Fibroblast of skin of abdomen (primary cell): ENCODE measurements around the gene FKBP5. TPM values are rescaled to one million over a fixed set of nuclear protein-coding genes. Genes with fewer than 3 reads are reported as not detected.
"Not testable (repeated sequence)": the region's sequence is repeated elsewhere in the genome, so short reads cannot be mapped to it uniquely, and the experiment has no call there.

Experiments
- DNase-seq: peaks from one replicate; pipeline ENCODE4 v3.0.0-alpha.2; 2013
- polyA plus RNA-seq, 2 experiments: library from polyadenylated mRNA; unstranded; fragments of 120-200 nt; gene quantifications; one replicate each; pipeline ENCODE4 v1.2.1, GENCODE V29; 2013; ENCODE audit not compliant: insufficient read length in 2 of 2

FKBP5 gene
- 18.5 TPM for polyA plus RNA-seq (2013, experiment 1 of 2; ENCODE audit: insufficient read length)
- polyA plus RNA-seq (2013, experiment 2 of 2; ENCODE audit: insufficient read length) = 16.9 TPM

- DNase-seq = peak; percentile 88
Observed at GRCh38 chr6:35688605-35689322, at the start of gene FKBP5. Gene FKBP5 (minus strand): TSS chr6:35688915. CDS start chr6:35642824, 46,091 bp downstream.

DNA sequence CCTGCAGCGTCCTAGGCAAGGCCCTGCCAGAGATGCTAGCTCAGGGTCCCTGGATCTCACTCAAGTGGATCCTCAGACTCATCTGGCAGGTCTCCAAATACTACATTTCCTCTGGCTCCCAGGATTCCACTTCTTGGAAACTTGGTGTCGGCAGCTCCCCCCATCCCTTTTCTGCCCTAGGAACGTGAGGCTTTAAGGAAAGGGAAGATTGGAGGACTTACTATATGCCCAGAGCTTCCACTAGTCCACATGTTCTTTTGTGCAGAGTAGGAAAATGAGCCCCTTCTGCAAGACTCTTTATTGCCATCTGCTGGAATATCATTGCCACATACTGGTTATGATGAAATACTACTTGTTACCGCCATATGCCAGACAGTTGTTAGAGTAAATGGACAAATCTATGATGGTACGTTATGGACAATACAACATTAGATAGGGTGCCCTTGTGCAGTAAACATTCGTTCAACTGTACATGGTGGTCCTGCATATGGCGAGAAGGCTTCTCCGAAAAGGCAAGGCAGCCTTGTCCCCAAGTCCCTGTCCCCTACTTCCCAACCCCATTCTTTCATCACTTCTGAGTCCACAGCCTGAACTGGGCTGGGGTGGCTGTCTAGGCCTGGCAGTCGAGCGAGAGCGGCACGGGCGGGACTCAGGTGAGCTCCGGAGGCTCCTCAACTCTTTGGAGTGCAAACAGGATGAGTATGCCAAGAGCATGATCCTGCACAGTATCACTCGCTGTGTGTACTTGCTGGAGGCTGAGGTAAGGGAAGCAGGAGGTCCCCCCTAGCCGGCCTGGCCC, 48.9 kb upstream of the FKBP5 start:
- peak; percentile 81 for DNase-seq

DNA sequence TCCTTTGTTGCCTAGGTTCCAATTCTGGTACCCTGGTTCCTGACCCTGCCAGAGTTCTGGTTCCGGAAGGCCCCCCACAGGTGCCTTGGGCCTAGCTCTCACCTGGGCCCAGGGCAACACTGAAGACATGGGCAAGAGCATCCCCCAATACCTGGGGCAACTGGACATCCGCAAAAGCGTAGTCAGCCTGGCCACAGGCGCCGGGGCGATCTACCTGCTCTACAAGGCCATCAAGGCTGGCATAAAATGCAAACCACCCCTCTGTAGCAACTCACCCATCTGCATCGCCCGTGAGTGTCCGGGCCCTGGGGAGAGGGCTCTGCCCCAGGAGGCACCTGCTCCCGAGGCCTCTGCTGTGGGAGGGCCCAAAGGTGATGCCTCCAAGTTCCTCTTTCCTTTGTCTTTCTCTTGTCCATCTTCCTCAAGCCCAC, 48.3 kb upstream of the FKBP5 start, which contains the start of gene ARMC12:
TSS of gene ARMC12 (plus strand) at position 51 of the 431 bp plus-strand sequence. CDS start at position 128, 77 bp downstream.
- no peak for DNase-seq

DNA sequence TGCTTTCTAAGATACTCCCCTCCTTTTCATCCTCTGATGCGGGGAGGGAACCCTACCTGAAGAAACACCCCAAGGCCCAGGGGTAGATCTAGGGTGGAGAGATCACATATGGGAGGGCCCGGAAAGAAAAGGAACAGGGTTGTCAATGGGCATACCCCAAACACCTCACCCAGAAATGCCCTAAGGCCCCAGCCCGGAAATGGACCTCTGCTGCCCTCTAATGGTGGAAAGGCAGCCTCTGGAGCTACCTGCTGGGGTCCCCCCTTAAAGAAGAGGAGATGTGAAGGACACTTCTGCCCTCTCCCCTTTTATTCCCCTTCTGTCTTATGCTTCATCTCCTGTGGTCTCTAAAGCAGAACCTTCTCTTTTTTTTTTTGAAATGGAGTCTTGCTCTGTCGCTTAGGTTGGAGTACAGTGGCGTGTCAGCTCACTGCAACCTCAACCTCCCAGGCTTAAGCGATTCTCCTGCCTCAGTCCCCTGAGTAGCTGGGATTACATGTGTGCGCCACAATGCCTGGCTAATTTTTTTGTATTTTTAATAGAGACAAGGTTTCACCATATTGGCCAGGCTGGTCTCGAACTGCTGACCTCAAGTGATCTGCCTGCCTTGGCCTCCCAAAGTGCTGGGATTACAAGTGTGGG, 47.7 kb upstream of the FKBP5 start:
- peak; percentile 55 for DNase-seq

- DNase-seq = no peak
Observed at GRCh38 chr6:35735452-35735851, 46.7 kb upstream of the FKBP5 start.

DNA sequence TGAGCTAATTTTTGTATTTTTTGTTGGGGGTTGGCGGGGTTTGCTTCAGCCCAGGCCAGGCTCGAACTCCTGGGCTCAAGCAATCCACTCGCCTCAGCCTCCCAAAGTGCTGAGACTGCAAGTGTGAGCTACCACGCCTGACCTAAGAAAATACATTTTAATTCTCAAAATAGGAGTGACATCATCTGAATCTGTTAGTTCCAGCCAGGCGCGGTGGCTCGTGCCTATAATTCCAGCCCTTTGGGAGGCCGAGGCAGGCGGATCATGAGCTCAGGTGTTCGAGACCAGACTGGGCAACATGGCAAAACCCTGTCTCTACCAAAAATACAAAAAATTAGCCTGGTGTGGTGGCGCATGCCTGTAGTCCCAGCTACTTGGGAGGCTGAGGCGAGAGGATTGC, 45.6 kb upstream of the FKBP5 start:
- not testable (repeated sequence) for DNase-seq

DNA sequence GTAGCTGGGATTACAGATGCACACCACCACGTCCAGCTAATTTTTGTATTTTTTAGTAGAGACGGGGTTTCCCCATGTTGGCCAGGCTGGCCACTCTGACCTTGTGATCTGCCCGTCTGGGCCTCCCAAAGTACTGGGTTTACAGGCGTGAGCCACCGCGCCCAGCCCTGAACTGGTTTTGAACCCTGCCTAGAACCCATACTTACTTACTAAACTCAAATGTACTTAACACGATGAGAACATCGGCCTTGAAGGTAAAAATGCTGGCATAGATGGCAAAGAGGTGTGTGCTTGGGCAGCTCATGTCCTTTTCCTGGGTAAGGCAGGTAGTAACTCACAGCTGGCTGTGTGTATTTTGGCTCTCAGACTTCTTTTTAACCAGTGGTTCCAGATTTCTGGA, 44.9 kb upstream of the FKBP5 start:
- no peak for DNase-seq

DNA sequence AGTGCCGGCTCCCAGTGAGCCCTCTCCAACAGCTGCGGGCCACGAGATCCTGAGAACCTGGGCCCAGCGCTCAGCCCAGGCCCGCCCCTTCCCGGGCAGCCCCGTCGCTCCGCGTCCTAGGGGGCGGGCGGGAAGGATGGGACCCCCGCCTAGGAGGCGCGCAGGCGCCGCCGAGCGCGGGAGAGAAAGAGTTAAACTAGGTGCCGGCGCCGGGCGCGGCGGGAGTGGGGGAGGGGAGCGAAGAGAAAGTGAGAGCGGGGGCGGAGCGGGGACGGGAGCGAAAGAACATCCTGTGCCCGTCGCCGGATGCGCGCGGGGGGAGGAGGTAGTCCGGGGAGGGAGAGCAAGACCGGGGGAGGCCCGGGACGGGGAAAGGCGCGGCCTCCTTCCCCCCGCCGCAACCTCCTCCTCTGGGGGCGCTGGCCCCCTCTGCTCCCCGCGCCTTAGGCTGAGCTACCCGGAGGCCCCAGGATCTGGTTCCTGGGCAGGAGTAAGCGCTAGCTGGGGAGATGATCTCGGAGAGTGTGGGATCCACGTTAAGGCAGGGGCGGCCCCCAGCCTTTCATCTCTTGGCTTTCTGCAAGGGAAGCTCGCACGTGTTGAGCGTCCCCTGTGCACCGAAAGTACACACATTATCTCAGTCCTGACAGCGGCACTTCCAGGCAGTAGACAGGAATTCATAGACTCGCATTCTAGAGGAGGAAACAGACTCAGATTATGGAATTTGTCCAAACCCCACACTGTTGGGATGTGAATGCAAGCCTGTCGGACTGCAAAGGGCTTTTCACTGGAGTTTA, 43.2 kb upstream of the FKBP5 start:
- peak; percentile 92 for DNase-seq

DNA sequence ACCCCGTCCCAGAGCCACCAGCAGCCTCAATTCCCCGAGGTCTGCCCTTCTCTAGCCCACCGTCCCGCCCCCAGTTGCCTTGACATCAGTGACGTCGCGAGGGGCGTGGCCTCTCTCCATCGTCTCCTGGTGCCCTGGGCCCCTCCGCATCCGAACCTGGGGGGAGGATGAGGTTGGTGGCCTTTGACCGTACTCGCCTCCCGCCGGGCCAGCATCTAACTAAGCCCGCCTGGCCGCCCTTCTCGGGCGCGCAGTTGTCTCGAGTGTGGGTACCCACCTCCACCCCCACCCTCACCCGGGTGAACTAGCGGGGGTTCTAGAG, 42.7 kb upstream of the FKBP5 start:
- peak; percentile 82 for DNase-seq

GRCh38 chr6:35730745-35731413, 42.2 kb upstream of the FKBP5 start:
- DNase-seq = no peak

DNA sequence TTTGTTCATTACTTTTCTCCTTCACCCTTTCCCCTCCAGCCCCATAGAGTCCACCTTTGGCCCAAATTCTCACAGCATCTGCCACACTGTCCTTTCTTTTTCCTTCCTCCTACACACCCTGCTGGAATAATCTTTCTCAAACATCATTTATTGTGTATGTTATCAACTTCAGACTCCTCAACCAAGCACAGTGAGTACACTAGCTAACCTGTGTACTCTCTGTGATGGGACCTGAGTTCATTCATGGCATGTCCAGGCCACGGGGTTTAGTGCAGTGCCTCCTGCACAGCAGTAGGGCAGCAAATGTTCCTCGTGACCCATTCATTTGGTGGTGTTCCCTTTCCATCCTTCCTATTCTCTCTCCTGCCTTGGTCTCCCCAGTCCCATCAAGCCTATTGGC, 41.0 kb upstream of the FKBP5 start:
- no peak for DNase-seq

DNA sequence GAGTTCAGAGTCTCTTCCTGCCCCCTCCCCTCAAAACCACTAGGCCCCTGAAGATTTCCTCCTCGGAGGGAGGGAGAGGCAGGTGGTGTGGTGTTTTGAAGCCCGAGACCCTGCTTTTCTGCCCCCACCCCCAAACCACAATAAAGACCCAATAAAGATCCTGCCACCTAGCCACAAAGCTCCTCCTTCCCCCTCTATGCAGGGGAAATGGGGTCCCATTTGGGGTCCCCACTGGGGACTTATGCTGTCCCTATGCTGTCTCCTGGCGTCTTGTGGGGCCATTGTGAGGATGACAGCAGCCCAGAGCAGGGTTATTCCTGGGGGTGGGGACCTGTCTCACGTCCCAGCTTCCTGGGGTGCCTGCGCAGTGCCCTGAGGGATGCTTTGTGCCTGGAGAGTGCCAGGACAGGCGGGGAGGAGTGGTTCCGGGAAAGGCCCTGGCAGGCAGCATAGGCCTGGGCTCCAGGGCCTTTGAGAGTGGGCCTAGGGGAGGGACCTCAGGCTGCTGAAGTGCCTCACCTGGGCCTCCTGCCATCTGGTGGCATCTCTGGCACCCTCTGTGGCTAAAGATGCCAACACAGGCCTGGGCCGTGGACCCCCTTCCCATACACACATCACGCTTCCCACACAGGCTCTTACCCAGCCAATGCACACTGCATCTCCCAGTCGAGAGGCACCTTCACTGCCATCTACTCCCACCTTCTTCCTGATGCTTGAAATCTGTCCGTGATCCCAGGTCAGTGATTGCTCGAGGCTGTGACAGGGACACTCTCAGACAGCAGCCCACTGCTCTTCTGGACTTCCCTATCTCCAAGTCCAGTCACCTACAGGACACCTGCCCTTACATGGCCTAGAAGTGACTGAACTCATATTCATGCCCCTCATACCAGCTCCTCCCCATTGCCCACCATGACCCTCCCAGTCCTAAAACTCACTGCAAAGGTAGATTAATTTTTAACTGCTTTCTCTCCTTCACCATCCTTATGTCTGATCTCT, 40.3 kb upstream of the FKBP5 start:
- no peak for DNase-seq

GRCh38 chr6:35727935-35728682, 39.4 kb upstream of the FKBP5 start:
- DNase-seq = peak; percentile 95

DNA sequence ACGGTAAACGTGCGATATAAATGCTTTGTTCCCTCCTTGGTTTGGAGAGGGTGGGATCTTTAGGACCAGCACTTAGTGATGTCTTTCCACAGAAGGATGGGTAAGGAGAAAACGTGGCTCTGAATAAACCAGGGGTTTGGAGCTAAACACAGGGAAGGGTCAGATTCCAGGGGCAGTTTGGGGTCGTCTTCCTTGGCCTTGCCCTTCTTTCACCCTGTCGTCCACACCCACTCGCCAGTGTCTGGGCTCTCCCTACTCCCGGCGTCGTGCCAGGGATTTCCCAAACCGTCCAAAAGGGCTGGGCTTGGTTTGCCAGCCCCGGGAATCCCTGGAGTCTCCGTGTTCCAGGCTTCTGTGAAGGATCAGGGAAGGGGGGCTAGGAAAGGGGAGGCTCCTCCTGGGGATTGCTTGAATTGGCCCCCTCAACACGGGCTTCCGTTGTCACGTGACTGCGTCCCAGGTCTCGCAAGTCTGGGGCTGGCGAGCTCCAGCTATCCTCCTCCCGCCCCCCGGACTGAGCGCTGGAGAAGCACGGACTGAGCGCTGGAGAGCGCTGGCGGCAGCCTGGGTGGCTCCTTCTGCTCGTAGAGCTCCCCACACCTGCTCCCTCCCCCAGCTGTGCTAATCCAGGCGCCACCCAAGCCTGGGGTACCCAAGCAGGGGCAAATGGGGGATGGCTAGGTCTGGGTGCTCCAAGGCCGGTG, 38.7 kb upstream of the FKBP5 start:
- DNase-seq = peak; percentile 74

DNA sequence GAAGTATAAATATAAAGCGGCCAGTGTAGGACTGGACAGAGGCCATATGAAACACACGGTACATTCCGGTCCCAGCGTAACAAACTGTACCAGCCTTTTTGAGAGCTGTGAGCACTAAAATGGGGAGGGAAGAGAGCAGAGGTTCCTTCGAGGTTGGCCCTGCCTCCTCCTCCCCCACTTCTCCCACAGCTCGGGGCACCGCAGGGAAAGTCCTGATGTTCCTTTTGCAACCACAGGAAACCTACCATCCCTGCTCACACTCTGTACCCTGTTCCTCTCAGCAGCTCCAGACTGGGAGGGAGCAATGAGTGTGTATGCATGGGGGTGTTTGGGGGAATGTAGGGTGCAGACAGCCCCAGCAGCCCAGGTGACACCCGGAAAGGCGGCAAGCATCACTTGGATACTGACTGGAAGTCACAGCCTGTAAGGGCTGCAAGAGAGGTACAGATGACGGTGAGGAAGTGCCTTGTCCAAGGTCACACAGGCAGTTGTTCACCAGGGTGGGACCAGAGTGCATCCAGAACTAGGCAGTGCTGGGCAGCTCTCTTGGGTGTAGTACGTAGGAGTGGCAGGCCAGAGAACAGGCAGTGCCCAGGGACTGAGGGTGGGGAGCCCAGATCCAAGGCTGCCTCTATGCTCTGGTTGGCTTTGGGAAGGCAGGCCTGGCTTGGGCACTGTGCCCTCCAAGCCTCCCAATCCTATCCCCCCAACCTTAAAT, 37.2 kb upstream of the FKBP5 start:
- DNase-seq = no peak

DNA sequence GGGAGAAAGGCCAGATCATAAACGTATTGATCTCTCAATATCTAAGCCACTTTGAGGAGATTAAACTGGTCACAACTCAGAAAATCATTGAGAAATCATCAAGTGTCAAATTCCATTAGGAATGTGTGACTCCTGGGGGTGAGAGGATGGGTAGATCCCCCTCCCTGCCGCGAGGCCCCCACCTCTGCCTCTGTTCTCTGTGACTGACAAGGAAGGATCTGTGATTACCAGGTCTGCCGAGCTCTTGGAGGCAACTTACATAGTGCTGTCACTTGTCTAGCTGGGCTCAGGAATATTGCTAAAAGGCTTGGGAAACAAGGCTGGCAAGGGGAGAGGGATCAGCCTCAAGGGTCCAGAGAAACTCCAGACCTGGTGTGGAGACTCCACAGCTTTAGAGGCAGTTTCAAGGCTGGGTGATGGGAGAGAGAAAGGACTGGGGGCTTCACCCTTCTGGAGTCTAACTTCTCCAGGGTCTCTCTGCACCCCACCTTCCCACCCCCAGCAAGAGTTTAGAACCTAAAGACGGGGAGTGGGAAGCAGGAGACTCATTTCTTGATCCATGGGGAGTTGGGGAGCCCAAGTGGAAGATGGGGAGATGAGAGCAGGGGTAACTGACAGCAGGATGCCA, 36.5 kb upstream of the FKBP5 start:
- no peak for DNase-seq

DNA sequence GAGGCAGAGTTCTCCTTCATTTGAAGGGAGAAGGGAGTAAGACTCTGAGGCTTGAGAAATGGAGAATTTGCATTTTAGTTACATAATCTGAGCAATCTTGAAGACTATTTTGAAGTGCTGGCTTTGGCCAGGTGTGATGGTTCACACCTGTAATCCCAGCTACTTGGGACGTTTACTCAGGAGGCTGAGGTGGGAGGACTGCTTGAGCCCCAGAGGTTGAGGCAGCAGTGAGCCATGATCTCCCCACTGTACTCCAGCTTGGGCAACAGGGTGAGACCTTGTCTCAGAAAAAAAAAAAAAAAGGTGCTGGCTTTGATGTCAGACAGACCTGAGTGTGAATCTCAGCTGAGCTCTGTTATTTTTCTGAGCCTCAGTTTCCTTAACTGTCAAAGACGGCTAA, 35.8 kb upstream of the FKBP5 start:
- no peak for DNase-seq

- no peak for DNase-seq
Observed at GRCh38 chr6:35724059-35724458, 35.3 kb upstream of the FKBP5 start.
